K562 (cell line): ENCODE data around the gene IDI2. TPM values are rescaled to one million over a fixed set of nuclear protein-coding genes. Genes with fewer than 3 reads are reported as not detected.

Experiments
- ATAC-seq: fragments of 200-7000 bp; cut with Tn5 transposase; 3 replicates; pipeline ENCODE4 v1.9.1; 2020; ENCODE audit warnings: moderate library complexity
- BruUV-seq: library from RNA; stranded (reverse); fragments of 400-500 nt; replicated peaks from 2 replicates; lab custom pipeline; 2021; lab: Mats Ljungman, UMichigan
- CTCF ChIA-PET: fragments of 300-600 bp; formaldehyde crosslinking; extraction: SDS; loops from one replicate; lab custom pipeline; 2021; ENCODE audit warnings: low intra/inter-chr PET ratio; lab: Yijun Ruan, JAX
- POLR2A ChIA-PET: fragments of 300-600, 350-650 bp; sonication (Branson Sonifier 250); formaldehyde crosslinking; extraction: SDS; loops from one replicate; lab custom pipeline; 2021; ENCODE audit warnings: antibody characterized with exemption, inconsistent platforms; lab: Yijun Ruan, JAX
- DNase-seq, 4 experiments: peaks; one replicate each; pipeline versions ENCODE4 v3.0.0 to v3.0.0-alpha.2; 2011 to 2018; ENCODE audit warnings: low spot score in 3 of 4, mixed read lengths in 3 of 4; ENCODE audit errors: extremely low read depth in 1 of 4
- FAIRE-seq: peaks from 2 replicates; lab custom pipeline; 2011; peaks lifted over from hg19 to GRCh38; lab: Jason Lieb, UNC
- H2AFZ ChIP-seq: 2 replicates; pipeline ENCODE4 v1.6.0; 2011; ENCODE audit warnings: low read depth, low read length, control low read depth, inconsistent platforms
- H3K27ac ChIP-seq: fragments of 200-600 bp; 3 replicates; pipeline ENCODE4 v1.8.0; 2011; ENCODE audit warnings: low read depth, mild to moderate bottlenecking, control low read depth, inconsistent platforms, low read length, moderate library complexity, mixed read lengths; ENCODE audit errors: extremely low read depth
- H3K27me3 ChIP-seq, 2 experiments: fragments of 300-600 bp in 1 of 2; 2 replicates in 1 of 2; 3 replicates in 1 of 2; pipeline versions ENCODE4 v1.6.0 to v1.8.0; 2011; ENCODE audit warnings: inconsistent platforms in 2 of 2, low read length in 2 of 2, mild to moderate bottlenecking in 1 of 2, mixed read lengths in 1 of 2, moderate library complexity in 1 of 2; ENCODE audit not compliant: control insufficient read depth in 2 of 2, insufficient read depth in 2 of 2
- H3K36me3 ChIP-seq: fragments of 300-600 bp; 3 replicates; pipeline ENCODE4 v1.8.0; 2011; ENCODE audit warnings: mild to moderate bottlenecking, low read length, inconsistent platforms; ENCODE audit not compliant: control insufficient read depth, insufficient read depth
- H3K4me1 ChIP-seq, 2 experiments: fragments of 200-600 bp in 1 of 2; replicated peaks in 1 of 2; 2 replicates in 1 of 2; 3 replicates in 1 of 2; pipeline versions ENCODE4 v1.5.1 to v1.8.0; 2011; ENCODE audit warnings: inconsistent platforms in 2 of 2, low read length in 2 of 2, mild to moderate bottlenecking in 1 of 2, mixed read lengths in 1 of 2, moderate library complexity in 1 of 2; ENCODE audit not compliant: control insufficient read depth in 2 of 2, insufficient read depth in 2 of 2
- H3K4me2 ChIP-seq: 2 replicates; pipeline ENCODE4 v1.6.1; 2011; ENCODE audit warnings: low read length, control low read depth, inconsistent platforms, mixed read lengths; ENCODE audit not compliant: insufficient read depth
- H3K4me3 ChIP-seq: fragments of 200-600 bp; sonication (generic), shearing (Covaris generic); 2 replicates; pipeline ENCODE4 v1.5.1; 2016; ENCODE audit warnings: control low read depth, inconsistent platforms
- H3K79me2 ChIP-seq: fragments of 200-600 bp; 3 replicates; pipeline ENCODE4 v1.8.0; 2011; ENCODE audit warnings: low read length, inconsistent platforms; ENCODE audit not compliant: control insufficient read depth, insufficient read depth
- H3K9ac ChIP-seq, 2 experiments: 2 replicates each; pipeline versions ENCODE4 v1.6.0 to v1.6.1; 2011; ENCODE audit warnings: low read depth in 2 of 2, low read length in 2 of 2, control low read depth in 1 of 2, inconsistent platforms in 1 of 2, mild to moderate bottlenecking in 1 of 2, mixed read lengths in 1 of 2; ENCODE audit not compliant: insufficient read depth in 1 of 2
- H3K9me1 ChIP-seq: one replicate; pipeline ENCODE4 v1.6.0; 2011; ENCODE audit warnings: inconsistent platforms, mild to moderate bottlenecking, low read length, moderate library complexity; ENCODE audit not compliant: control insufficient read depth, insufficient read depth
- H3K9me3 ChIP-seq: replicated peaks from 2 replicates; pipeline ENCODE4 v1.5.1; 2011; ENCODE audit warnings: low read depth, low read length, inconsistent platforms; ENCODE audit not compliant: control insufficient read depth, insufficient read depth
- H4K20me1 ChIP-seq: replicated peaks from 2 replicates; pipeline ENCODE4 v1.6.1; 2011; ENCODE audit warnings: low read length, inconsistent platforms, mixed read lengths; ENCODE audit not compliant: control insufficient read depth, insufficient read depth
- CCNT2 ChIP-seq: IDR thresholded peaks from 2 replicates; pipeline ENCODE4 v1.6.1; 2011; ENCODE audit warnings: borderline replicate concordance, low read depth, mild to moderate bottlenecking, moderate library complexity, mixed read lengths, low read length; ENCODE audit not compliant: insufficient read length; ENCODE audit errors: extremely low read depth
- CREM ChIP-seq: IDR thresholded peaks from 2 replicates; pipeline ENCODE4 v1.6.1; 2014; ENCODE audit warnings: antibody characterized with exemption, low read depth
- ETV5 ChIP-seq: sonication (generic); formaldehyde crosslinking; IDR thresholded peaks from 2 replicates; pipeline ENCODE4 v1.4.0; 2020; ENCODE audit warnings: low read depth, mild to moderate bottlenecking, missing genetic modification reagents
- FOXP1 ChIP-seq: sonication (generic); formaldehyde crosslinking; IDR thresholded peaks from 2 replicates; pipeline ENCODE4 v1.8.0; 2022; ENCODE audit warnings: mild to moderate bottlenecking, missing genetic modification reagents
- HDAC2 ChIP-seq: fragments of 450-650 bp; IDR thresholded peaks from 2 replicates; pipeline ENCODE4 v1.6.1; 2016; ENCODE audit warnings: mild to moderate bottlenecking
- HNRNPH1 ChIP-seq: fragments of 200-400 bp; formaldehyde crosslinking; optimal IDR thresholded peaks from 2 replicates; pipeline ENCODE3; 2017; ENCODE audit warnings: low read depth, mild to moderate bottlenecking, low read length, moderate library complexity
- MYC ChIP-seq, 2 experiments: fragments of 250-450 bp in 1 of 2; sonication (Bioruptor Pico) in 1 of 2; IDR thresholded peaks; 2 replicates each; pipeline versions ENCODE4 v1.5.1 to v1.6.1; 2012 to 2021; ENCODE audit warnings: low read depth in 2 of 2, borderline replicate concordance in 1 of 2, improper control_type of control experiment in 1 of 2, low read length in 1 of 2, mild to moderate bottlenecking in 1 of 2, moderate library complexity in 1 of 2
- SREBF2 ChIP-seq: sonication (generic); formaldehyde crosslinking; IDR thresholded peaks from 2 replicates; pipeline ENCODE4 v1.4.0; 2020; ENCODE audit warnings: mild to moderate bottlenecking, missing genetic modification reagents
- WGBS: fragments of 100-300 bp; shearing (Covaris generic); methylation state at CpG from one replicate; pipeline ENCODE4 v1.1.6; 2016; ENCODE audit warnings: low coverage, mixed read lengths; ENCODE audit not compliant: insufficient coverage; ENCODE audit errors: missing lambda C conversion rate; 5-methylcytosine and 5-hydroxymethylcytosine counted together
- in situ Hi-C: fragments of 300-500 bp; cut with MboI; formaldehyde crosslinking; loops from 4 replicates; pipeline ENCODE4 v1.15.0; 2018; ENCODE audit warnings: inconsistent platforms, mixed read lengths
- intact Hi-C: fragments of 100-400 bp; cut with micrococcal nuclease; formaldehyde crosslinking; loops from 2 replicates; pipeline ENCODE4 v1.14.2; 2022
- polyA plus RNA-seq, 8 experiments: library from polyadenylated mRNA; depleted of rRNA in 4 of 8; stranded (reverse) in 5 of 8; unstranded in 3 of 8; fragments of >200 nt; fragmentation: Nextera tagmentation in 2 of 8; fragmentation: Illumina TruSeq in 1 of 8; extraction: Ambion mirVana in 2 of 8; extraction: Trizol in 1 of 8; gene quantifications; 2 replicates each; pipeline versions ENCODE4 v1.2.1 to v1.2.3, GENCODE V29; 2011 to 2014; ENCODE audit warnings: inconsistent platforms in 1 of 8, missing spikeins in 1 of 8
- total RNA-seq, 7 experiments: library from RNA; depleted of rRNA in 6 of 7; stranded (reverse); fragments of >200 nt in 6 of 7; fragmentation: Illumina TruSeq in 2 of 7; extraction: Trizol in 2 of 7; gene quantifications; 2 replicates each; pipeline versions ENCODE4 v1.2.1 to v1.2.3, GENCODE V29; 2011 to 2021; ENCODE audit warnings: low replicate concordance in 1 of 7
- TF ChIP-seq, protein P1 (sequence below): IDR thresholded peaks from 2 replicates; pipeline ENCODE4 v1.6.1; 2016; ENCODE audit warnings: missing genetic modification characterization, missing compliant biosample characterization
- TF ChIP-seq, protein P2 (sequence below): fragments of 250-450 bp; sonication (Bioruptor Pico); IDR thresholded peaks from 2 replicates; pipeline ENCODE4 v1.5.0; 2021
- TF ChIP-seq, protein P3 (sequence below): sonication (generic); formaldehyde crosslinking; IDR thresholded peaks from 2 replicates; pipeline ENCODE4 v1.8.1; 2022; ENCODE audit warnings: missing genetic modification reagents
- TF ChIP-seq, protein P4 (sequence below): fragments of 450-650 bp; IDR thresholded peaks from 2 replicates; pipeline ENCODE4 v1.6.1; 2016
- TF ChIP-seq, protein P5 (sequence below): fragments of 450-650 bp; formaldehyde crosslinking; IDR thresholded peaks from 2 replicates; pipeline ENCODE4 v1.4.0; 2022; ENCODE audit warnings: missing genetic modification characterization

Gene IDI2
- total and polyA plus RNA-seq, 9 of the 15 experiments (the other 6 are each of a cell fraction or from before 2014, with no cell fraction given), result not detected

GRCh38 chr10:987870-988666 lies 37.6 kb downstream of the IDI2 start, which contains the start of gene GTPBP4:
TSS of gene GTPBP4 (plus strand) at chr10:988434. CDS start at chr10:988480, 46 bp downstream.
- Histone ChIP-seq H3K9me3 (no peaks in the 10 kb centered on the region), H3K9ac (peak within 1 kb of the TSS; percentile 97 to 99), H3K36me3 (peaks cover 36% of the 10 kb centered on the region), H3K79me2 (peaks cover 59% of the 10 kb centered on the region), H3K9me1 (no peaks in the 10 kb centered on the region), H2AFZ (peak within 1 kb of the TSS; percentile 77), H3K27ac (peak within 1 kb of the TSS; percentile 93), H3K27me3 (no peaks in the 10 kb centered on the region), H3K4me2 (peak within 1 kb of the TSS; percentile 89), H4K20me1 (peaks cover 22% of the 10 kb centered on the region), H3K4me3 (peak within 1 kb of the TSS; percentile 94), H3K4me1 (peaks cover 22 to 31% of the 10 kb centered on the region in 2 experiments)
- intact Hi-C loops, result loop anchor here (5.0 kb wide), 1 partner anchor 56 kb away; the partner anchor contains the start of gene LARP4B
- ChIA-PET CTCF (no interaction called here), POLR2A (interaction anchor here (0.6 to 2.6 kb wide), 13 partner anchors 9 to 115 kb away, joined by 3 to 20 read pairs (median 3); no protein-coding TSS in a partner anchor)
- ATAC-seq (peak; percentile 97), DNase-seq (peak; percentile 93 to 99 (median 96)), FAIRE-seq (peak; percentile 98)
- in situ Hi-C loops, result loop anchor here (5.0 kb wide), 1 partner anchor 56 kb away; the partner anchor contains the start of gene LARP4B
- WGBS, result 1% methylated on average over 65 of the region's 74 CpGs
- BruUV-seq, result TSS peak; percentile 79
- TF ChIP-seq HDAC2, result peak; percentile 85
- TF ChIP-seq, protein P1, sequence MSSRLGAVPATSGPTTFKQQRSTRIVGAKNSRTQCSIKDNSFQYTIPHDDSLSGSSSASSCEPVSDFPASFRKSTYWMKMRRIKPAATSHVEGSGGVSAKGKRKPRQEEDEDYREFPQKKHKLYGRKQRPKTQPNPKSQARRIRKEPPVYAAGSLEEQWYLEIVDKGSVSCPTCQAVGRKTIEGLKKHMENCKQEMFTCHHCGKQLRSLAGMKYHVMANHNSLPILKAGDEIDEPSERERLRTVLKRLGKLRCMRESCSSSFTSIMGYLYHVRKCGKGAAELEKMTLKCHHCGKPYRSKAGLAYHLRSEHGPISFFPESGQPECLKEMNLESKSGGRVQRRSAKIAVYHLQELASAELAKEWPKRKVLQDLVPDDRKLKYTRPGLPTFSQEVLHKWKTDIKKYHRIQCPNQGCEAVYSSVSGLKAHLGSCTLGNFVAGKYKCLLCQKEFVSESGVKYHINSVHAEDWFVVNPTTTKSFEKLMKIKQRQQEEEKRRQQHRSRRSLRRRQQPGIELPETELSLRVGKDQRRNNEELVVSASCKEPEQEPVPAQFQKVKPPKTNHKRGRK, result no peak
- no peak for TF ChIP-seq SREBF2 (CRISPR knock-in tag)
- TF ChIP-seq MYC (IDR thresholded peaks at IDR 0.05; ENCODE audit: low read depth, low read length), result peak; percentile 98
- TF ChIP-seq MYC (CRISPR knock-in tag; IDR thresholded peaks at IDR 0.05; ENCODE audit: borderline replicate concordance, low read depth), result peak; percentile 97
- peak; percentile 76 for TF ChIP-seq ETV5 (CRISPR knock-in tag)
- TF ChIP-seq, protein P2, sequence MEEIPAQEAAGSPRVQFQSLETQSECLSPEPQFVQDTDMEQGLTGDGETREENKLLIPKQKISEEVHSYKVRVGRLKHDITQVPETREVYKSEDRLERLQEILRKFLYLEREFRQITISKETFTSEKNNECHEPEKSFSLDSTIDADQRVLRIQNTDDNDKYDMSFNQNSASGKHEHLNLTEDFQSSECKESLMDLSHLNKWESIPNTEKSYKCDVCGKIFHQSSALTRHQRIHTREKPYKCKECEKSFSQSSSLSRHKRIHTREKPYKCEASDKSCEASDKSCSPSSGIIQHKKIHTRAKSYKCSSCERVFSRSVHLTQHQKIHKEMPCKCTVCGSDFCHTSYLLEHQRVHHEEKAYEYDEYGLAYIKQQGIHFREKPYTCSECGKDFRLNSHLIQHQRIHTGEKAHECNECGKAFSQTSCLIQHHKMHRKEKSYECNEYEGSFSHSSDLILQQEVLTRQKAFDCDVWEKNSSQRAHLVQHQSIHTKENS (CRISPR knock-in tag), result no peak
- peak; percentile 15 for TF ChIP-seq CCNT2
- no peak for TF ChIP-seq FOXP1 (CRISPR knock-in tag)
- TF ChIP-seq, protein P3, sequence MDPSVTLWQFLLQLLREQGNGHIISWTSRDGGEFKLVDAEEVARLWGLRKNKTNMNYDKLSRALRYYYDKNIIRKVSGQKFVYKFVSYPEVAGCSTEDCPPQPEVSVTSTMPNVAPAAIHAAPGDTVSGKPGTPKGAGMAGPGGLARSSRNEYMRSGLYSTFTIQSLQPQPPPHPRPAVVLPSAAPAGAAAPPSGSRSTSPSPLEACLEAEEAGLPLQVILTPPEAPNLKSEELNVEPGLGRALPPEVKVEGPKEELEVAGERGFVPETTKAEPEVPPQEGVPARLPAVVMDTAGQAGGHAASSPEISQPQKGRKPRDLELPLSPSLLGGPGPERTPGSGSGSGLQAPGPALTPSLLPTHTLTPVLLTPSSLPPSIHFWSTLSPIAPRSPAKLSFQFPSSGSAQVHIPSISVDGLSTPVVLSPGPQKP (CRISPR knock-in tag), result no peak
- TF ChIP-seq, protein P4, sequence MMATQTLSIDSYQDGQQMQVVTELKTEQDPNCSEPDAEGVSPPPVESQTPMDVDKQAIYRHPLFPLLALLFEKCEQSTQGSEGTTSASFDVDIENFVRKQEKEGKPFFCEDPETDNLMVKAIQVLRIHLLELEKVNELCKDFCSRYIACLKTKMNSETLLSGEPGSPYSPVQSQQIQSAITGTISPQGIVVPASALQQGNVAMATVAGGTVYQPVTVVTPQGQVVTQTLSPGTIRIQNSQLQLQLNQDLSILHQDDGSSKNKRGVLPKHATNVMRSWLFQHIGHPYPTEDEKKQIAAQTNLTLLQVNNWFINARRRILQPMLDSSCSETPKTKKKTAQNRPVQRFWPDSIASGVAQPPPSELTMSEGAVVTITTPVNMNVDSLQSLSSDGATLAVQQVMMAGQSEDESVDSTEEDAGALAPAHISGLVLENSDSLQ, result peak; percentile 42
- TF ChIP-seq, protein P5, sequence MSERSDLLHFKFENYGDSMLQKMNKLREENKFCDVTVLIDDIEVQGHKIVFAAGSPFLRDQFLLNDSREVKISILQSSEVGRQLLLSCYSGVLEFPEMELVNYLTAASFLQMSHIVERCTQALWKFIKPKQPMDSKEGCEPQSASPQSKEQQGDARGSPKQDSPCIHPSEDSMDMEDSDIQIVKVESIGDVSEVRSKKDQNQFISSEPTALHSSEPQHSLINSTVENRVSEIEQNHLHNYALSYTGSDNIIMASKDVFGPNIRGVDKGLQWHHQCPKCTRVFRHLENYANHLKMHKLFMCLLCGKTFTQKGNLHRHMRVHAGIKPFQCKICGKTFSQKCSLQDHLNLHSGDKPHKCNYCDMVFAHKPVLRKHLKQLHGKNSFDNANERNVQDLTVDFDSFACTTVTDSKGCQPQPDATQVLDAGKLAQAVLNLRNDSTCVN, result no peak
- TF ChIP-seq HNRNPH1, result no peak
- TF ChIP-seq CREM, result peak; percentile 98
